ENCODE results near the gene FNIP1.

DNA sequence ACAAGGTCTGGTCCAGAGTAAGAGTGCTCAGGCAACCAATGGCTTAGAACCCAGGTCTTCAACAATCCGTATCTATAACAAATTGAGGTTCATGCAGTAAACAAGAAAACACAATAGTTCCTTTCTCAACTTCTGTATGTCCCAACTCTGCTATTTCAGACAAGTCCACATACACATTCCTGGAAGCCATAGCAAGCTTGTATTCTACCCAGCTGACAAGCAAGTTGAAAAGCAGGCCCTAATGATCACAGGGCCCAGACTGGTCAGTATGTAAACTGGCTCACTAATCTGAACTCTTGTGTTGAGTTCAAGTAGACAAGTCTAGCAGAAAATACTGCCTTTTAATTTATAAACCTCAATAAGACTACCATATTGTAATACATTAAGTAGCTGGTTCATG lies 26.9 kb downstream of the FNIP1 start:
- TF ChIP-seq POLR2A (IDR thresholded peaks at IDR 0.05; ENCODE audit: low read depth, low read length) (no peak), TAF1 (IDR thresholded peaks at IDR 0.05; ENCODE audit: borderline replicate concordance, low read depth, low read length) (no peak), POLR2AphosphoS5 (IDR thresholded peaks at IDR 0.05; ENCODE audit: low read depth, low read length) (no peak)
